T-cell (primary cell): ENCODE data around the gene RALGAPA1. TPM values are rescaled to one million over a fixed set of nuclear protein-coding genes. Genes with fewer than 3 reads are reported as not detected.

Experiments
- ATAC-seq, 4 experiments: fragments of 200-7000 bp in 3 of 4; fragments of 150-1000 bp in 1 of 4; cut with Tn5 transposase; replicated peaks in 1 of 4; 1 replicate in 3 of 4; 2 replicates in 1 of 4; pipeline ENCODE4 v1.10.0; 2021; ENCODE audit warnings: moderate library complexity in 3 of 4, mild to moderate bottlenecking in 2 of 4, moderate number of reproducible peaks in 1 of 4
- CTCF ChIA-PET, 2 donors: fragments of 300-600 bp; sonication (Branson Sonifier 250); formaldehyde crosslinking; loops; one replicate each; lab custom pipeline; 2022; ENCODE audit warnings: antibody characterized with exemption in 2 of 2; lab: Charles Lee
- POLR2A ChIA-PET, 2 donors: fragments of 300-600 bp; sonication (Branson Sonifier 250); formaldehyde crosslinking; loops; one replicate each; lab custom pipeline; 2022; ENCODE audit warnings: antibody characterized with exemption in 2 of 2; lab: Charles Lee
- DNase-seq, 35 experiments: peaks; one replicate each; pipeline versions ENCODE4 v3.0.0 to v3.0.0-alpha.2; 2013 to 2023
- H3K27ac ChIP-seq: one replicate; pipeline ENCODE4 v1.5.1; 2013; ENCODE audit warnings: low read length
- H3K27me3 ChIP-seq, 2 experiments: replicated peaks in 1 of 2; 1 replicate in 1 of 2; 2 replicates in 1 of 2; pipeline versions ENCODE4 v1.6.1 to v1.7.0; 2013; ENCODE audit warnings: low read length in 1 of 2, mixed read lengths in 1 of 2; ENCODE audit not compliant: control insufficient read depth in 2 of 2, insufficient read depth in 2 of 2; ENCODE audit errors: extremely low read depth in 1 of 2
- H3K36me3 ChIP-seq, 2 donors: 1 replicate in 1 of 2; 2 replicates in 1 of 2; pipeline versions ENCODE4 v1.6.1 to v1.7.0; 2013; ENCODE audit warnings: low read length in 1 of 2; ENCODE audit not compliant: control insufficient read depth in 2 of 2, insufficient read depth in 1 of 2; ENCODE audit errors: extremely low read depth in 1 of 2
- H3K4me1 ChIP-seq, 2 experiments: 1 replicate in 1 of 2; 2 replicates in 1 of 2; pipeline versions ENCODE4 v1.6.1 to v1.7.0; 2013; ENCODE audit warnings: low read length in 2 of 2, mixed read lengths in 1 of 2; ENCODE audit not compliant: insufficient read depth in 2 of 2, control insufficient read depth in 1 of 2; ENCODE audit errors: extremely low read depth in 1 of 2
- H3K4me3 ChIP-seq, 2 donors: 1 replicate in 1 of 2; 2 replicates in 1 of 2; pipeline versions ENCODE4 v1.5.1 to v1.7.0; 2013; ENCODE audit warnings: mild to moderate bottlenecking in 2 of 2, low read length in 1 of 2, moderate library complexity in 1 of 2; ENCODE audit not compliant: control insufficient read depth in 1 of 2; ENCODE audit errors: extremely low read depth in 1 of 2
- H3K9me3 ChIP-seq: 2 replicates; pipeline ENCODE4 v1.7.0; 2013
- H3K27ac Mint-ChIP-seq, 2 donors: one replicate each; pipeline ENCODE4 v1.8.0; 2020 to 2021; ENCODE audit warnings: mild to moderate bottlenecking in 2 of 2, mixed read lengths in 2 of 2
- H3K27me3 Mint-ChIP-seq, 2 donors: one replicate each; pipeline ENCODE4 v1.8.0; 2021 to 2022; ENCODE audit warnings: mixed read lengths in 2 of 2
- H3K36me3 Mint-ChIP-seq: one replicate; pipeline ENCODE4 v1.8.0; 2021; ENCODE audit warnings: mixed read lengths
- H3K4me1 Mint-ChIP-seq, 3 donors: one replicate each; pipeline ENCODE4 v1.8.0; 2020 to 2022; ENCODE audit warnings: mixed read lengths in 3 of 3, mild to moderate bottlenecking in 1 of 3
- H3K4me3 Mint-ChIP-seq, 3 donors: one replicate each; pipeline ENCODE4 v1.8.0; 2020 to 2022; ENCODE audit warnings: mild to moderate bottlenecking in 3 of 3, mixed read lengths in 3 of 3, moderate library complexity in 3 of 3
- H3K9me3 Mint-ChIP-seq, 3 donors: one replicate each; pipeline ENCODE4 v1.8.0; 2020 to 2022; ENCODE audit warnings: mixed read lengths in 3 of 3
- WGBS: methylation state at CpG from one replicate; pipeline ENCODE4 v1.1.5; 2013; ENCODE audit warnings: missing lambda C conversion rate; ENCODE audit not compliant: insufficient coverage; 5-methylcytosine and 5-hydroxymethylcytosine counted together
- total RNA-seq, 35 experiments: library from RNA in 6 of 35; stranded (reverse) in 6 of 35; fragments of 120-200 nt in 1 of 35; gene quantifications; one replicate each; pipeline versions ENCODE4 v1.2.1 to v1.2.4 and lab custom pipeline; 2013 to 2026

RALGAPA1 gene
- total RNA-seq, 5 donors from 2014 or later (not counting 1 experiment from before 2014, with no cell fraction given) = 65.1 to 88.9 (median 82.9) TPM

DNA sequence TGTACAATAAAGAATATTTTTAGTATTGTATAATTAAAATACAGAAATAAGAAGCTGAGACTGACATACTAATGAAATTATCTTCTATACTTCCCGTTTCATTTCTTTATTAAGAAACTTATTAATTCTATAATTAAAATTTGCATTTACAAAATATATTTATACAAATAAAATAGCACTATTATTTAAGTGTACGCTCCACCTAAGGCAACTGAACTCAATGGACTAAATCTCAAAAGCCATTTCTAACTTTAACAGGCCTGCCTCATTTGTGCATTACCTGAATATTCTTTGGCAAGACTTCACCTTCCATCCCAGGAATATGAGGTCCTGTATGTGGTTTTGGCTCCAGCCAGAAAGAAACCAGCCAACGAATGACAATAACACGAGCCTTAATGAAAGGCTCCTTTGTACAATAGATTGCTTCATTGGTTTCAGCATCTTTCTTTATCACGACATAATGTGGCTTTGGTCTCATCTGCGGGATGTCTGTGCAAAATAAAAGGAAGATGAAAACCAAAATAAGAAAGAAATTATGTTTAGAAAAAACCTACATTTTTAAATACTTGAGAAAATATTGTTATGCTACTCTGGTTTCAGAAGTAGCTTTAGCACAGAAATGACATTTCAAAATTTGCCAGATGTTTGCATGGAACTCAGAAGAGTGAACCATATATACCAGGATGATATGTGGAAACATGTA, 58.7 kb downstream of the RALGAPA1 start:
- no peak overlapping the region for H3K27ac ChIP-seq
- H3K9me3 ChIP-seq = no peaks in the 10 kb centered on the region
- peaks cover 0 to 28% of the 10 kb centered on the region in 2 donors for H3K36me3 ChIP-seq
- no peak overlapping the region for H3K4me3 Mint-ChIP-seq
- H3K27ac Mint-ChIP-seq = no peak overlapping the region
- DNase-seq (no peak), ATAC-seq (no peak)
- no CpG with 5 or more reads among the region's 6 CpGs for WGBS
- ChIA-PET POLR2A (no interaction called here), CTCF (interaction anchor here in 1 of 2 donors (1.2 kb wide), 1 partner anchor 67 kb away, joined by 3 read pairs; no protein-coding TSS in a partner anchor)
- H3K4me3 ChIP-seq = no peak overlapping the region
- peaks cover 0 to 5% (median 0%) of the 10 kb centered on the region in 3 donors for H3K4me1 Mint-ChIP-seq
- no peaks in the 10 kb centered on the region for H3K4me1 ChIP-seq
- no peaks in the 10 kb centered on the region for H3K9me3 Mint-ChIP-seq
- no peaks in the 10 kb centered on the region for H3K27me3 Mint-ChIP-seq
- H3K27me3 ChIP-seq = no peaks in the 10 kb centered on the region
- peaks cover 58% of the 10 kb centered on the region for H3K36me3 Mint-ChIP-seq

DNA sequence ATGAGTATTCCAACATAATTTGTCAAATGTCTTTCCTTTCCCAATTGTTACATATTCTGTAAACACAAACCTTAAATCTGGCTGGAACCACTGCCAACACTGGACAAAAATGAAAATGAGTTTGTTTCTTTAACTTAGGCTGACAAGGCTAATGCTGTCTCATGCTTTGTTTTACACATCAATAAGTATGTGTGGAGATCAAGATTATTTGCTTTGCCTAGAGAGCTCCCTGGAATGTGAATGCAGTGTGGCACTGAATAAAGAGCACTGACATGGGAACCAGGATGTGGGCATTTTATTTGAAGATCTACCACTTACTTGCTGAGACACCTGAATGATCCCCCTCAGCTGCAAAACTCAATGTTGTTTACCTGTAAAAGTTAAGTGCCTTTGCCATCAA, 61.7 kb downstream of the RALGAPA1 start:
- ChIA-PET CTCF (no interaction called here), POLR2A (interaction anchor here in 1 of 2 donors (0.6 kb wide), 1 partner anchor 731 kb away, joined by 3 read pairs; no protein-coding TSS in a partner anchor)
- no peak for ATAC-seq
- Mint-ChIP-seq H3K9me3 (no peaks in the 10 kb centered on the region), H3K4me1 (peaks cover 0 to 3% (median 0%) of the 10 kb centered on the region in 3 donors), H3K36me3 (peaks cover 45% of the 10 kb centered on the region), H3K27ac (peak overlapping the region in 1 of 2 donors; percentile 0), H3K27me3 (no peaks in the 10 kb centered on the region), H3K4me3 (no peak overlapping the region)
- Histone ChIP-seq H3K36me3 (peaks cover 0 to 23% of the 10 kb centered on the region in 2 donors), H3K4me3 (no peak overlapping the region), H3K9me3 (no peaks in the 10 kb centered on the region), H3K27ac (no peak overlapping the region), H3K4me1 (no peaks in the 10 kb centered on the region), H3K27me3 (no peaks in the 10 kb centered on the region)
- DNase-seq = no peak

DNA sequence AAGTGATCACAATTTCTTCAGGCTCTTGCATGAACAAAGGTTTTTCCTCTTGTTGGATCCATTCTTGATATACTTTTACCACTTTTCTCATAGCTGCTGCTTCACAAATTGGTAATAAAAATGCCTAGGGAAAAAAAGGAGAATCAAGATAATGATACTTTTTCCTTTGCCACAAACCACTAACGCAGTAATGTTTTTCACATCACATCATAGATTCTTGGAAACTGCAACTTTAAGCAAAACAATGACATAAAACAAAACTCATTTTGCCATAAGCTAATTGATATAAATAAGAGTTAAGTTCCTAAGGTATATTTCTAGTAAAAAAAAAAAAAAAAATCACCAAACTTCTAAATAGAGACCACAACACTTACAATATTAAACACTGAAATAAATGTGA, 66.7 kb downstream of the RALGAPA1 start:
- H3K4me3 Mint-ChIP-seq = no peak overlapping the region

DNA sequence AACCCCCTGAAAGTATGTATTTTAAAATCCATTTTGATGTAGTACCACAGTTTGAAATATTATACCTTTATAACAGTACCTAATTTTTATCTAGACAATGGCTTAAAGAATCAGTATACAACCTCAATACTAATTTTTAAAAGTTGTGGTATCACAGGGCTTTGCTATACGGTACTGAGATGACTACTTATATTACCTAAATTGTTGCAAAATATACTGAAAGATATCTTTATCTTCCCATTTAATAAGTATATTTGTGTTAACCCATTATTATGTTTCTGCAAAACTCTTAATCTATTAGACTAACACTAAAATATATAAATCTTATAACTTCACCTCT, 67.1 kb downstream of the RALGAPA1 start:
- ATAC-seq = no peak
- Histone ChIP-seq H3K27me3 (no peaks in the 10 kb centered on the region), H3K4me3 (no peak overlapping the region), H3K36me3 (peaks cover 0 to 28% of the 10 kb centered on the region in 2 donors), H3K27ac (no peak overlapping the region), H3K9me3 (no peaks in the 10 kb centered on the region), H3K4me1 (no peaks in the 10 kb centered on the region)
- Mint-ChIP-seq H3K4me1 (no peaks in the 10 kb centered on the region), H3K4me3 (no peak overlapping the region), H3K27me3 (no peaks in the 10 kb centered on the region), H3K27ac (no peak overlapping the region), H3K9me3 (no peaks in the 10 kb centered on the region), H3K36me3 (peaks cover 48% of the 10 kb centered on the region)
- ChIA-PET POLR2A (interaction anchor here (0.6 kb wide), 2 partner anchors 229 to 338 kb away, joined by 3 to 4 read pairs; no protein-coding TSS in a partner anchor), CTCF (no interaction called here)
- no peak for DNase-seq
- WGBS = no CpG with 5 or more reads among the region's 1 CpG

More for the DNA sequence above, 66.7 kb downstream of the RALGAPA1 start:
- DNase-seq = no peak
- Histone ChIP-seq H3K9me3 (no peaks in the 10 kb centered on the region), H3K36me3 (peaks cover 0 to 30% of the 10 kb centered on the region in 2 donors), H3K27me3 (no peaks in the 10 kb centered on the region), H3K4me1 (no peaks in the 10 kb centered on the region), H3K4me3 (no peak overlapping the region), H3K27ac (no peak overlapping the region)
- Mint-ChIP-seq H3K36me3 (peaks cover 49% of the 10 kb centered on the region), H3K27me3 (no peaks in the 10 kb centered on the region), H3K9me3 (no peaks in the 10 kb centered on the region), H3K27ac (no peak overlapping the region), H3K4me1 (no peaks in the 10 kb centered on the region)
- no CpG with 5 or more reads among the region's 1 CpG for WGBS
- POLR2A ChIA-PET = interaction anchor here (0.6 kb wide), 2 partner anchors 229 to 339 kb away, joined by 3 to 4 read pairs; no protein-coding TSS in a partner anchor
- no peak for ATAC-seq
- CTCF ChIA-PET = interaction anchor here (0.6 to 0.7 kb wide), 2 partner anchors 127 to 161 kb away, joined by 3 to 5 read pairs; no protein-coding TSS in a partner anchor

DNA sequence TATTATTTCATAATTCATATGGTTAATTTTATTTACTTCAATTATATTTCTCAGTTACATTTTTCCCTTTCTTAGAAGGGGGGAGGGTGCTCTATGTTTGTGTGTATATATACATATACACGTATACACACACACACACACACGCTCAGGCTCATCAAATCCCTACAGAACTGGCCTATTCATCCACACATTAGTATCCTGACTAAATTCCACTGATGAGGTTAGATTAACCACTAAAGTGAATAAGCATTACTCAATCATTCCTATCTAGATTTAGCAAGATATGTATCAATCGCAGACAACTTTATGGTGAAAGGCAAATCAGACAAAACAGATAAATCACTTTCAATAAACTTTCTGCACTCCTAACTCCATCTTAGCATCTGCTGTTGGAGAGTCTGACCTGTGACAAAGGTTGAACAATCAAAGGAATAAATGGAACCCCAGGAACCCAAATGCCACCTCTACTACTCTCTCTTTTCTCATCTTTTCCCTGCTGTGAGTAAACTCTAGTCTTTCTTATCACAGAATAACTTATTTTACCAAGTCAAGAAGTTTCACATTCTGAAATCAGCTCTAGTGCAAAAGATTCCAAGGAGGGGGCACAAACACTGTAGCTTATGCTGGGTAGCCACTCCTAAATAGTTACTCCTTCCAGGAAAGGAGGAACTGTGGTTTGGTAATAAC, 67.6 kb downstream of the RALGAPA1 start:
- DNase-seq (no peak), ATAC-seq (no peak)
- no peak overlapping the region for H3K27ac Mint-ChIP-seq
- no peaks in the 10 kb centered on the region for H3K27me3 Mint-ChIP-seq
- peaks cover 0 to 1% (median 0%) of the 10 kb centered on the region in 3 donors for H3K4me1 Mint-ChIP-seq
- H3K9me3 Mint-ChIP-seq = no peaks in the 10 kb centered on the region
- peaks cover 46% of the 10 kb centered on the region for H3K36me3 Mint-ChIP-seq
- POLR2A ChIA-PET = no interaction called here
- H3K4me1 ChIP-seq = no peaks in the 10 kb centered on the region
- H3K9me3 ChIP-seq = no peaks in the 10 kb centered on the region
- WGBS = no CpG with 5 or more reads among the region's 3 CpGs
- CTCF ChIA-PET = no interaction called here
- no peak overlapping the region for H3K4me3 ChIP-seq
- no peak overlapping the region for H3K4me3 Mint-ChIP-seq
- H3K27ac ChIP-seq = no peak overlapping the region
- peaks cover 0 to 28% of the 10 kb centered on the region in 2 donors for H3K36me3 ChIP-seq
- no peaks in the 10 kb centered on the region for H3K27me3 ChIP-seq

DNA sequence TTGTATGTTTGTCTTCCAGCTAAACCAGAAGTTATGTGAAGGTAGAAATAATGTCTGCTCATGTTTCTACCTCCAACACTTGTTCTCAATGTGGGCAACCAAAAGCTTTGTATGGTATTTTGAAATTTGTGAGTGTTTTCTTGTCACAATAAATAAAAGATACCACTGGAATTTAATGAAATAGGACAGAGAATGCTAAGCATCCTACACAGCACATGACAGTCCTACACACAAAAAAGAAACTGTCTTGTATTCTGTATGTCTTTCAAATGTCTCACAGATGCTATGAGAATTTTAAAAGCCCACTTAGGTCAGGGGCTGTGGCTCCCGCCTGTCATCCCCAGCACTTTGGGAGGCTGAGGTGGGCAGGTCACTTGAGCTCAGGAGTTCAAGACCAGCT, 68.9 kb downstream of the RALGAPA1 start:
- DNase-seq = no peak
- WGBS = no CpG with 5 or more reads among the region's 1 CpG
- ChIA-PET CTCF (no interaction called here), POLR2A (no interaction called here)
- no peak overlapping the region for H3K27ac ChIP-seq
- Mint-ChIP-seq H3K36me3 (peaks cover 50% of the 10 kb centered on the region), H3K4me3 (no peak overlapping the region), H3K9me3 (no peaks in the 10 kb centered on the region), H3K27ac (no peak overlapping the region), H3K4me1 (peaks cover 0 to 6% (median 0%) of the 10 kb centered on the region in 3 donors), H3K27me3 (no peaks in the 10 kb centered on the region)
- peaks cover 2 to 25% of the 10 kb centered on the region in 2 donors for H3K36me3 ChIP-seq
- H3K9me3 ChIP-seq = no peaks in the 10 kb centered on the region
- no peaks in the 10 kb centered on the region for H3K4me1 ChIP-seq
- no peak overlapping the region for H3K4me3 ChIP-seq
- H3K27me3 ChIP-seq = no peaks in the 10 kb centered on the region
- no peak for ATAC-seq
